Measurements from ENCODE around the gene SGK1.

DNA sequence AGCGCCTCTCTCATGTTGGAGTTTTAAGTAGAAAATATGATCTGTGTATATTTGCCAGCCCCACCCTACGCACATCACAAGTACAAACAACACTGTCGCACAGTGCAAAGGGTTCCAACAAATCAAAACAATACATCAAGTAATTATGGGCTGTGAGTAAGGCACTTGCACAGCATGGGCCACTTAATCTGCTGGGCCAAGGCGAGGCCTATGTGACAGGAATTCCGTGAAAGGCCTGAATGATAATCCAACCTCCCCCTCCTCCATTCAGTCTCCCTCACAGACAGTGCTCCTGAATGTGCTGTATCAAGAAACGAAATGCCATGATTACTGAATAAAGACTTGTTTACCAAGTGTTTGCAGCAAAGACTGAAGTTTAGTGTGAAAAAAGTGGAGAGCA is 135.4 kb downstream of the SGK1 start:
- TF ChIP-seq, protein P1, sequence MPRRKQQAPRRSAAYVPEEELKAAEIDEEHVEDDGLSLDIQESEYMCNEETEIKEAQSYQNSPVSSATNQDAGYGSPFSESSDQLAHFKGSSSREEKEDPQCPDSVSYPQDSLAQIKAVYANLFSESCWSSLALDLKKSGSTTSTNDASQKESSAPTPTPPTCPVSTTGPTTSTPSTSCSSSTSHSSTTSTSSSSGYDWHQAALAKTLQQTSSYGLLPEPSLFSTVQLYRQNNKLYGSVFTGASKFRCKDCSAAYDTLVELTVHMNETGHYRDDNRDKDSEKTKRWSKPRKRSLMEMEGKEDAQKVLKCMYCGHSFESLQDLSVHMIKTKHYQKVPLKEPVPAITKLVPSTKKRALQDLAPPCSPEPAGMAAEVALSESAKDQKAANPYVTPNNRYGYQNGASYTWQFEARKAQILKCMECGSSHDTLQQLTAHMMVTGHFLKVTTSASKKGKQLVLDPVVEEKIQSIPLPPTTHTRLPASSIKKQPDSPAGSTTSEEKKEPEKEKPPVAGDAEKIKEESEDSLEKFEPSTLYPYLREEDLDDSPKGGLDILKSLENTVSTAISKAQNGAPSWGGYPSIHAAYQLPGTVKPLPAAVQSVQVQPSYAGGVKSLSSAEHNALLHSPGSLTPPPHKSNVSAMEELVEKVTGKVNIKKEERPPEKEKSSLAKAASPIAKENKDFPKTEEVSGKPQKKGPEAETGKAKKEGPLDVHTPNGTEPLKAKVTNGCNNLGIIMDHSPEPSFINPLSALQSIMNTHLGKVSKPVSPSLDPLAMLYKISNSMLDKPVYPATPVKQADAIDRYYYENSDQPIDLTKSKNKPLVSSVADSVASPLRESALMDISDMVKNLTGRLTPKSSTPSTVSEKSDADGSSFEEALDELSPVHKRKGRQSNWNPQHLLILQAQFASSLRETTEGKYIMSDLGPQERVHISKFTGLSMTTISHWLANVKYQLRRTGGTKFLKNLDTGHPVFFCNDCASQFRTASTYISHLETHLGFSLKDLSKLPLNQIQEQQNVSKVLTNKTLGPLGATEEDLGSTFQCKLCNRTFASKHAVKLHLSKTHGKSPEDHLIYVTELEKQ (tag by site-specific recombination; IDR thresholded peaks at IDR 0.05; ENCODE audit: borderline replicate concordance) = no peak
- TF ChIP-seq SETDB1 (IDR thresholded peaks at IDR 0.05; ENCODE audit: insufficient read length, low read length) (no peak), ZXDB (tag by site-specific recombination; IDR thresholded peaks at IDR 0.05) (no peak), RBAK (tag by site-specific recombination; IDR thresholded peaks at IDR 0.05) (no peak), ZBTB21 (tag by site-specific recombination; IDR thresholded peaks at IDR 0.05) (0 out of 2 replicates have a peak, but pooled peaks have one; percentile 23)
- TF ChIP-seq, protein P2, sequence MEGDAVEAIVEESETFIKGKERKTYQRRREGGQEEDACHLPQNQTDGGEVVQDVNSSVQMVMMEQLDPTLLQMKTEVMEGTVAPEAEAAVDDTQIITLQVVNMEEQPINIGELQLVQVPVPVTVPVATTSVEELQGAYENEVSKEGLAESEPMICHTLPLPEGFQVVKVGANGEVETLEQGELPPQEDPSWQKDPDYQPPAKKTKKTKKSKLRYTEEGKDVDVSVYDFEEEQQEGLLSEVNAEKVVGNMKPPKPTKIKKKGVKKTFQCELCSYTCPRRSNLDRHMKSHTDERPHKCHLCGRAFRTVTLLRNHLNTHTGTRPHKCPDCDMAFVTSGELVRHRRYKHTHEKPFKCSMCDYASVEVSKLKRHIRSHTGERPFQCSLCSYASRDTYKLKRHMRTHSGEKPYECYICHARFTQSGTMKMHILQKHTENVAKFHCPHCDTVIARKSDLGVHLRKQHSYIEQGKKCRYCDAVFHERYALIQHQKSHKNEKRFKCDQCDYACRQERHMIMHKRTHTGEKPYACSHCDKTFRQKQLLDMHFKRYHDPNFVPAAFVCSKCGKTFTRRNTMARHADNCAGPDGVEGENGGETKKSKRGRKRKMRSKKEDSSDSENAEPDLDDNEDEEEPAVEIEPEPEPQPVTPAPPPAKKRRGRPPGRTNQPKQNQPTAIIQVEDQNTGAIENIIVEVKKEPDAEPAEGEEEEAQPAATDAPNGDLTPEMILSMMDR (tag by site-specific recombination; IDR thresholded peaks at IDR 0.05) = no peak

Data from HEK293 (cell line).